ENCODE data around the gene TBX15. TPM values are rescaled to one million over a fixed set of nuclear protein-coding genes. Genes with fewer than 3 reads are reported as not detected.

TBX15 gene
- total and polyA plus RNA-seq, 3 donors from 2014 or later: 0.63 to 1.5 (median 0.74) TPM

DNA sequence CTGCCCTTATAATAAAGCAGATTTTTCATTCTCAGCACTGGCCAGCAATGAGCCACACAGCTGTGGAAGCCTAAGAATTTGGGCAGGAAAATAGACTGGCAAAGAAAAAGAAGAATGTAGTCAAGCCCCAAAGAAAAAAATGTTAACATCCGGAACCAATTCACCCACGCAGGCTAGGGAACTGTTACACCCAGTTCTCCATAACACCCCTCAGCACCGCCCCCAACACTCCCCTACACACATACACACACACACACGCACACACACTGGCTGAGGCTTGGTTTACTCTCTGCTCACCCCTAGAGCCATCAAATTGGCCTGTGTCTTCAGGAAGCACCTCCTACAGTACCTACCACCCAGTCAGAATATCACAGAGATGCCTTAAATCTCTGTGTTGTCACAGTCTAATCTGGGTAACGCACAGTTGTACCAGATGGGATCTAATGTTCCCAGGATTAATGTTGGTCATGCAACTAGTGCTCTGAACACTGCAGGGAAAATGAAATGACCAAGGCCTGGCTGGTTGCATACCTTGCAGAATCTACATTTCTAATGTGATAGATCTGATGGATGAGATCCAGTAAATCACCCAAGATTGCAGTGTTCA lies 14.5 kb downstream of the TBX15 start:
- H3K9me3 ChIP-seq: no peaks in the 10 kb centered on the region
- no peaks in the 10 kb centered on the region for H3K36me3 ChIP-seq (ENCODE audit: low read depth, missing control alignments)
- intact Hi-C loops (cut with DNase I; ENCODE audit: low total_unique reads): no loop called here
- H3K4me1 ChIP-seq: no peaks in the 10 kb centered on the region
- H3K27me3 ChIP-seq: no peaks in the 10 kb centered on the region
- H3K27ac ChIP-seq: no peak overlapping the region
- 64 to 66% methylated on average over 5 of the region's 5 CpGs for WGBS, 2 donors
- TF ChIP-seq CTCF (IDR thresholded peaks at IDR 0.05): no peak
- TF ChIP-seq POLR2A (IDR thresholded peaks at IDR 0.05): no peak
- no peak for DNase-seq
- no peak overlapping the region for H3K4me3 ChIP-seq

DNA sequence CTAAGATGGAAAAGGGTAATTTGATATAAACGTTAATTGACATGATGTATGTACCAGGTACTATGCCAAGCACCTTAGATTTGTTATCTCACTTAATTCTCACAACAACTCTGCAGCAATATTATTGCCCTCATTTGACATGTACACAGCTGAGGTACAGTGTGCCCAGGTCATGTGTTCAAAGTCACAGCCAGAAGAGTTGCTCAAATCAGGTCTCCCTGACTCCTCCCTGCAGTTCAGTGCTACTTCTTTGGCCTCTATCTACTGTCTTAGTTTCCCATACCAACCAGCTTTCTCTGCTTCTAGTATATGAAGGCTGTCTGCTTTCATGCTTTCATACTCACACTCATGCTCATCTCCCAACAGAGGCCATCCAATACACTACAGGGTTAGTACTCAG lies 15.1 kb downstream of the TBX15 start:
- 70 to 89% methylated on average over 1 of the region's 1 CpG for WGBS, 2 donors
- Histone ChIP-seq H3K27me3 (no peaks in the 10 kb centered on the region), H3K4me3 (no peak overlapping the region), H3K36me3 (ENCODE audit: low read depth, missing control alignments) (no peaks in the 10 kb centered on the region), H3K27ac (no peak overlapping the region), H3K9me3 (no peaks in the 10 kb centered on the region), H3K4me1 (no peaks in the 10 kb centered on the region)
- no peak for DNase-seq
- TF ChIP-seq CTCF (IDR thresholded peaks at IDR 0.05): no peak
- TF ChIP-seq POLR2A (IDR thresholded peaks at IDR 0.05): no peak
- intact Hi-C loops (cut with DNase I; ENCODE audit: low total_unique reads): no loop called here

GRCh38 chr1:118970451-118970850 lies 17.7 kb downstream of the TBX15 start:
- Histone ChIP-seq H3K9me3 (no peaks in the 10 kb centered on the region), H3K27me3 (no peaks in the 10 kb centered on the region), H3K36me3 (ENCODE audit: low read depth, missing control alignments) (no peaks in the 10 kb centered on the region), H3K27ac (no peak overlapping the region), H3K4me3 (no peak overlapping the region), H3K4me1 (no peaks in the 10 kb centered on the region)
- TF ChIP-seq CTCF (IDR thresholded peaks at IDR 0.05) (no peak), POLR2A (IDR thresholded peaks at IDR 0.05) (no peak)
- DNase-seq: no peak
- intact Hi-C loops (cut with DNase I; ENCODE audit: low total_unique reads): no loop called here
- 92 to 100% methylated on average over 2 of the region's 2 CpGs for WGBS, 2 donors

GRCh38 chr1:118963456-118964430 lies 24.4 kb downstream of the TBX15 start:
- TF ChIP-seq POLR2A (IDR thresholded peaks at IDR 0.05): no peak
- no peak for TF ChIP-seq CTCF (IDR thresholded peaks at IDR 0.05)
- no peaks in the 10 kb centered on the region for H3K27me3 ChIP-seq
- H3K9me3 ChIP-seq: no peaks in the 10 kb centered on the region
- H3K4me3 ChIP-seq: no peak overlapping the region
- H3K4me1 ChIP-seq: no peaks in the 10 kb centered on the region
- H3K36me3 ChIP-seq (ENCODE audit: low read depth, missing control alignments): no peaks in the 10 kb centered on the region
- no peak overlapping the region for H3K27ac ChIP-seq
- 75 to 81% methylated on average over 3 of the region's 3 CpGs for WGBS, 2 donors
- DNase-seq: no peak
- intact Hi-C loops (cut with DNase I; ENCODE audit: low total_unique reads): no loop called here
